B cell (primary cell): Measurements from ENCODE around the gene TMC6. TPM values are rescaled to one million over a fixed set of nuclear protein-coding genes. Genes with fewer than 3 reads are reported as not detected.

Experiments used
- ATAC-seq: fragments of 200-7000 bp; cut with Tn5 transposase; one replicate; pipeline ENCODE4 v1.10.0; 2021; ENCODE audit warnings: low read depth, mild to moderate bottlenecking, moderate number of reproducible peaks, moderate library complexity
- CTCF ChIA-PET: fragments of 350-600 bp; sonication (Branson Sonifier 250); formaldehyde crosslinking; loops from one replicate; lab custom pipeline; 2021; ENCODE audit warnings: antibody characterized with exemption, inconsistent platforms; lab: Charles Lee
- POLR2A ChIA-PET: fragments of 350-600 bp; sonication (Branson Sonifier 250); formaldehyde crosslinking; loops from one replicate; lab custom pipeline; 2021; ENCODE audit warnings: antibody characterized with exemption; lab: Charles Lee
- DNase-seq: peaks from one replicate; pipeline ENCODE4 v3.0.0; 2013
- H2AFZ ChIP-seq: 2 replicates; pipeline ENCODE4 v1.6.1; 2012; ENCODE audit warnings: mild to moderate bottlenecking, low read depth, low read length; ENCODE audit not compliant: insufficient read depth, poor library complexity, severe bottlenecking
- H3K27ac ChIP-seq, 2 donors: 1 replicate in 1 of 2; 2 replicates in 1 of 2; pipeline ENCODE4 v1.5.1; 2012 to 2013; ENCODE audit warnings: low read length in 2 of 2, mild to moderate bottlenecking in 2 of 2, moderate library complexity in 1 of 2
- H3K27me3 ChIP-seq, 4 experiments: fragments of 200-600 bp in 1 of 4; sonication (generic) in 1 of 4; replicated peaks in 1 of 4; 1 replicate in 2 of 4; 2 replicates in 2 of 4; pipeline versions ENCODE4 v1.6.1 to v1.7.0; 2013 to 2016; ENCODE audit warnings: low read length in 3 of 4, mild to moderate bottlenecking in 2 of 4, mixed read lengths in 1 of 4, moderate library complexity in 1 of 4; ENCODE audit not compliant: insufficient read depth in 4 of 4, control insufficient read depth in 3 of 4; ENCODE audit errors: control extremely low read depth in 1 of 4
- H3K36me3 ChIP-seq, 2 experiments: replicated peaks in 1 of 2; 1 replicate in 1 of 2; 2 replicates in 1 of 2; pipeline versions ENCODE4 v1.6.1 to v1.7.1; 2013; ENCODE audit warnings: low read length in 1 of 2; ENCODE audit not compliant: insufficient read depth in 2 of 2, control insufficient read depth in 1 of 2; ENCODE audit errors: control extremely low read depth in 1 of 2, extremely low read depth in 1 of 2
- H3K4me1 ChIP-seq, 2 donors: fragments of 200-600 bp in 1 of 2; sonication (generic) in 1 of 2; 1 replicate in 1 of 2; 2 replicates in 1 of 2; pipeline versions ENCODE4 v1.5.1 to v1.6.1; 2013 to 2017; ENCODE audit warnings: low read length in 2 of 2; ENCODE audit not compliant: control insufficient read depth in 2 of 2, insufficient read depth in 2 of 2
- H3K4me2 ChIP-seq: replicated peaks from 2 replicates; pipeline ENCODE3; 2012; ENCODE audit warnings: mild to moderate bottlenecking, low read depth, low read length; ENCODE audit not compliant: poor library complexity, severe bottlenecking
- H3K4me3 ChIP-seq, 5 experiments: fragments of 200-600 bp in 1 of 5; sonication (generic) in 1 of 5; 1 replicate in 3 of 5; 2 replicates in 2 of 5; pipeline versions ENCODE4 v1.5.1 to v1.7.0; 2011 to 2016; ENCODE audit warnings: low read length in 4 of 5, mild to moderate bottlenecking in 4 of 5, low read depth in 2 of 5, control low read depth in 1 of 5, moderate library complexity in 1 of 5; ENCODE audit not compliant: insufficient read depth in 1 of 5; ENCODE audit errors: control extremely low read depth in 1 of 5, extremely low read depth in 1 of 5
- H3K79me2 ChIP-seq: fragments of 200-600 bp; sonication (generic); one replicate; pipeline ENCODE4 v1.6.0; 2016; ENCODE audit warnings: low read length; ENCODE audit not compliant: control insufficient read depth, insufficient read depth
- H3K9ac ChIP-seq: fragments of 200-600 bp; sonication (generic); 2 replicates; pipeline ENCODE4 v1.6.1; 2017; ENCODE audit warnings: mild to moderate bottlenecking, low read length, moderate library complexity
- H3K9me3 ChIP-seq, 3 donors: one replicate each; pipeline versions ENCODE4 v1.6.1 to v1.7.1; 2013; ENCODE audit warnings: low read length in 2 of 3; ENCODE audit not compliant: control insufficient read depth in 2 of 3, insufficient read depth in 1 of 3; ENCODE audit errors: control extremely low read depth in 1 of 3
- H4K20me1 ChIP-seq: 2 replicates; pipeline ENCODE4 v1.6.0; 2012; ENCODE audit warnings: mild to moderate bottlenecking, low read length; ENCODE audit not compliant: insufficient read depth, control insufficient read depth, poor library complexity, severe bottlenecking
- H3K27ac Mint-ChIP-seq: one replicate; pipeline ENCODE4 v1.8.0; 2021; ENCODE audit warnings: mixed read lengths
- H3K27me3 Mint-ChIP-seq: one replicate; pipeline ENCODE4 v1.8.0; 2021; ENCODE audit warnings: mixed read lengths
- H3K4me1 Mint-ChIP-seq: one replicate; pipeline ENCODE4 v1.8.0; 2021; ENCODE audit warnings: mixed read lengths
- H3K4me3 Mint-ChIP-seq: one replicate; pipeline ENCODE4 v1.8.0; 2021; ENCODE audit warnings: mixed read lengths
- H3K9me3 Mint-ChIP-seq: one replicate; pipeline ENCODE4 v1.8.0; 2022; ENCODE audit warnings: mixed read lengths; ENCODE audit not compliant: insufficient read depth
- CTCF ChIP-seq: fragments of 200-600 bp; IDR thresholded peaks from one replicate; pipeline ENCODE4 v1.8.0; 2022; ENCODE audit warnings: antibody characterized with exemption, mild to moderate bottlenecking
- EZH2 ChIP-seq: IDR thresholded peaks from 2 replicates; pipeline ENCODE4 v1.6.1; 2012; ENCODE audit warnings: borderline replicate concordance, low read depth, mild to moderate bottlenecking, moderate library complexity, low read length; ENCODE audit not compliant: insufficient read depth, poor library complexity, severe bottlenecking
- WGBS: methylation state at CpG from one replicate; pipeline ENCODE4 v1.1.5; 2013; ENCODE audit warnings: missing lambda C conversion rate; ENCODE audit not compliant: insufficient coverage; 5-methylcytosine and 5-hydroxymethylcytosine counted together
- intact Hi-C: fragments of 100-400 bp; cut with micrococcal nuclease; formaldehyde crosslinking; loops from one replicate; pipeline ENCODE4 v1.10.0; 2022
- polyA plus RNA-seq: library from polyadenylated mRNA; depleted of rRNA; stranded (reverse); fragments of >200 nt; gene quantifications from 2 replicates; pipeline ENCODE4 v1.2.3, GENCODE V29; 2012
- total RNA-seq, 2 donors: library from RNA; stranded (reverse); fragments of 120-200 nt in 1 of 2; gene quantifications; 1 replicate in 1 of 2; 2 replicates in 1 of 2; pipeline versions ENCODE4 v1.2.3 to v1.2.4, GENCODE V29; 2013 to 2022

Gene TMC6
- total and polyA plus RNA-seq, 2 donors (not counting 1 experiment from before 2014, with no cell fraction given): 374 to 891 TPM

GRCh38 chr17:78127888-78128550 lies 536 bp downstream of the TMC6 start:
- peaks cover 6 to 55% of the 10 kb centered on the region in 2 experiments for H3K36me3 ChIP-seq
- ChIA-PET POLR2A (interaction anchor here (0.6 to 22.6 kb wide), 10 partner anchors 8 to 210 kb away, joined by 3 to 432 read pairs (median 9); partner anchors contain the start of genes C17orf99 and SYNGR2), CTCF (interaction anchor here (0.7 to 13.9 kb wide), 7 partner anchors 9 to 126 kb away, joined by 3 to 169 read pairs (median 3); partner anchors contain the start of gene SYNGR2)
- peaks cover 84% of the 10 kb centered on the region for H3K79me2 ChIP-seq
- peak overlapping the region; percentile 91 for H3K9ac ChIP-seq
- no peaks in the 10 kb centered on the region for H3K27me3 ChIP-seq
- peak overlapping the region; percentile 38 to 97 (median 89) for H3K4me3 ChIP-seq
- no peak for ATAC-seq
- no peak for TF ChIP-seq EZH2
- TF ChIP-seq CTCF: no peak
- whole genome bisulfite sequencing: under 1% methylated on average over 34 of the region's 39 CpGs
- Mint-ChIP-seq H3K27ac (peak overlapping the region; percentile 92), H3K4me3 (peak overlapping the region; percentile 91), H3K27me3 (no peaks in the 10 kb centered on the region), H3K9me3 (no peaks in the 10 kb centered on the region), H3K4me1 (peaks cover 73% of the 10 kb centered on the region)
- H3K4me1 ChIP-seq: peaks cover 68 to 80% of the 10 kb centered on the region in 2 donors
- intact Hi-C loops: loop anchor here (2.0 kb wide), 1 partner anchor 13 kb away; no protein-coding TSS in a partner anchor
- peak overlapping the region; percentile 42 for H2AFZ ChIP-seq
- peak overlapping the region; percentile 100 for H3K4me2 ChIP-seq
- no peaks in the 10 kb centered on the region for H3K9me3 ChIP-seq
- H4K20me1 ChIP-seq: peaks cover 88% of the 10 kb centered on the region
- DNase-seq: no peak
- peak overlapping the region; percentile 77 to 92 for H3K27ac ChIP-seq
